Epithelial cell of esophagus (primary cell): ENCODE results near the gene FSTL4.
A peak's percentile ranks its signal among the peaks of the same experiment; 100 is the strongest.

ENCODE experiments used
- DNase-seq: peaks from one replicate; pipeline ENCODE4 v3.0.0; 2010; ENCODE audit warnings: low read depth
- H3K4me3 ChIP-seq: 2 replicates; pipeline ENCODE4 v1.5.1; 2011; ENCODE audit warnings: mild to moderate bottlenecking, low read length, control low read depth
- TF ChIP-seq, protein P1 (sequence below): IDR thresholded peaks from 2 replicates; pipeline ENCODE4 v1.5.1; 2011; ENCODE audit warnings: low read depth, mild to moderate bottlenecking, low read length, control low read depth, inconsistent platforms; ENCODE audit not compliant: insufficient read depth; ENCODE audit errors: missing control alignments

The FSTL4 gene

GRCh38 chr5:133356396-133356983, 255.9 kb downstream of the FSTL4 start:
- H3K4me3 ChIP-seq = no peak overlapping the region
- no peak for DNase-seq
- TF ChIP-seq, protein P1, sequence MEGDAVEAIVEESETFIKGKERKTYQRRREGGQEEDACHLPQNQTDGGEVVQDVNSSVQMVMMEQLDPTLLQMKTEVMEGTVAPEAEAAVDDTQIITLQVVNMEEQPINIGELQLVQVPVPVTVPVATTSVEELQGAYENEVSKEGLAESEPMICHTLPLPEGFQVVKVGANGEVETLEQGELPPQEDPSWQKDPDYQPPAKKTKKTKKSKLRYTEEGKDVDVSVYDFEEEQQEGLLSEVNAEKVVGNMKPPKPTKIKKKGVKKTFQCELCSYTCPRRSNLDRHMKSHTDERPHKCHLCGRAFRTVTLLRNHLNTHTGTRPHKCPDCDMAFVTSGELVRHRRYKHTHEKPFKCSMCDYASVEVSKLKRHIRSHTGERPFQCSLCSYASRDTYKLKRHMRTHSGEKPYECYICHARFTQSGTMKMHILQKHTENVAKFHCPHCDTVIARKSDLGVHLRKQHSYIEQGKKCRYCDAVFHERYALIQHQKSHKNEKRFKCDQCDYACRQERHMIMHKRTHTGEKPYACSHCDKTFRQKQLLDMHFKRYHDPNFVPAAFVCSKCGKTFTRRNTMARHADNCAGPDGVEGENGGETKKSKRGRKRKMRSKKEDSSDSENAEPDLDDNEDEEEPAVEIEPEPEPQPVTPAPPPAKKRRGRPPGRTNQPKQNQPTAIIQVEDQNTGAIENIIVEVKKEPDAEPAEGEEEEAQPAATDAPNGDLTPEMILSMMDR = no peak

GRCh38 chr5:133354323-133355185, 257.8 kb downstream of the FSTL4 start:
- no peak for DNase-seq
- TF ChIP-seq, protein P1 = no peak
- H3K4me3 ChIP-seq = no peak overlapping the region

DNA sequence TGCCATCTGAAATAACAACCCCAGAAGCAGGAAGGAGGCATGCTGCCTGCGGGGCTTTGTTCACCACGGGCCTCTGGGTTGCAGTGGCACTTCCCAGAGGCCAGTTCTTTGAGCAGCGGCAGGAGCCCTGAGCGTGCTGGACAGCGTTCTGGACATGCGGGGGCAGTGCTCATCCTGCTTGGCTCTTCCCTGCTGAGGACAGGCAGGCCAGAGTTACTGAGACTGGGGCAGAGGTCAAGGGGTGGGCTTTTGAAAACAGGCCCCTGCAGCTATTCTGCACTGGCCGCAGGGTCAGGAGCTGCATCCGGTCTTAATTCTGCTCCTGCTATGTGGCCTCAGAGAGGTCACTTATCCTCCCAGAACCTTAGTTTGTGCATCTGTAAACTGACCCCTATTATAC, 258.6 kb downstream of the FSTL4 start:
- H3K4me3 ChIP-seq = no peak overlapping the region
- DNase-seq = no peak
- TF ChIP-seq, protein P1 = no peak

DNA sequence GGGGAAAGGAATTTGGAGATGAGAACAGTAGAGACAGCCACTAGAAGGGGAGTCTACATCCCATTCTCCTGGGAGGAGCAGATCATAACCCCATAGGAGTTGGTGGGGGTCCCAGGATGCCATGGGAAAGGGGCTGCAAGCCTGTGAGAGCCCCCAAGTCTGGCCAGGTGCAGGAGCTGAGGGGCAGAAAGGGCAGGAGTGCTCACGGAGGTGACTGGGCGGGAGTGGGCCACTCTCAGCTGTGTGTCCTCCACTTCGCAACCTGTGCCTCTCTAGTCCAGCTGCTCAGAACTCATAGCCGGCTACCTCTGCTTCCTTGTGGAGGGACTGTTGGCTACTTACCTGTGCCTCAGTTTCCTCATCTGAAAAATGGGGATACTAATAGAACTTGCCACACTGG, 263.9 kb downstream of the FSTL4 start:
- no peak for DNase-seq
- TF ChIP-seq, protein P1 = no peak
- no peak overlapping the region for H3K4me3 ChIP-seq

DNA sequence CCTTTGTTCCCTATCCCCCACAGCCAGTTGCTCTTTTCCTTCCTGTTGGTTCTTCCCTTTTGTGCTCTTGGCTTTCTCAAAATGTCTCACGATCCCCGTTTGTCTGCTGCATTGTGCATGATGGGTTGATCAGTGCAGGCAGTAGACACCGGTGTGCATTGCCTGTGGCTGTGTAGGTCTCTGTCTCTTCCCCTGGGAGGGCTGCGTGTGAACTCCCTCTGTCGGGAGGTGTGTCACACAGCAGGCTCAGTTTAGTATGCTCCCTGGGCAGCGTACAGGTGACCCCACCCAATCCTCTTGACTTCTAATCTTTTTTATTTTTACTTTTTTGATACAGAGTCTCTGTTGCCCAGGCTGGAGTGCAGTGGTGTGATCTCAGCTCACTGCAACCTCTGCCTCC, 265.3 kb downstream of the FSTL4 start:
- no peak overlapping the region for H3K4me3 ChIP-seq
- no peak for DNase-seq
- TF ChIP-seq, protein P1 = peak; percentile 19

GRCh38 chr5:133344266-133344665, 268.1 kb downstream of the FSTL4 start:
- TF ChIP-seq, protein P1 = no peak
- no peak overlapping the region for H3K4me3 ChIP-seq
- peak; percentile 52 for DNase-seq
